ENCODE data around the gene SBNO2.

The SBNO2 gene

DNA sequence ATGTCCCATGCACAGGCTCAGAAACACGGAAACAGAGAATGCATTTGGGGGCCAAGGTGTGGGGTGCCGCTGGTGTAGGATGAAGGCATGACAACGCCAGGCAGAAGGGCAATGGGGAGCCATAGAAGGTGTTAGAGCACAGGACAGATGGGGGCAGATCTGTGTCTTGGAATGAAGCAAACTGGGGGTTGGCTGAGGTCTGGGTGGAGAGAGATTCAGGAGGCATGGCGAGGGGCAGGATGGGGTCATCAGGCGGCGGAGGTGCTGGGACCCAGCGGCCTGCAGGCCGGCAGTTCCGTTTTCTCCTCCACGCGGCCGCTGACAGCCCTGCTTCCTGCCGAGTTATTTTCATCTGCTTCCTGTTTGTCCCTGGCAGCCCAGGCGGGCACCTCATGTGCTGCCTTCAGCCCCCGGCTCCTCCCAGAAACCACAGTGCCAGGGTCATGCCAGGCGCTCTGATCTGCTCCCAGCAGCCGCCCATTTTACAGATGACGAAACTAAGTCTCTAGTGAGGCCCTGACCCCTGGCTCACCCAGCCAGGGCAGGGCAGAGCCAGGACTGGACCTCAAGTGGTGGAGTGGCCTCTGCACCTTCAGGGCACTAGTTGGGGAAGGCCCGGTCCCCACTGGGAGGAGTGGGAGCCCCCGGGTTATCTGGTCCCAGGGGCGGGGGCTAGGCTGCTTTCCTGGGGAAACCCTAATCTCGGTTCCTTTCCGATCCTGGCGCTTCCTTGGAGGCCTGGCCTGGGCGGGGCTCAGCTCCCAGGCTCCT, 104.9 kb downstream of the SBNO2 start:
- no peak for DNase-seq

DNA sequence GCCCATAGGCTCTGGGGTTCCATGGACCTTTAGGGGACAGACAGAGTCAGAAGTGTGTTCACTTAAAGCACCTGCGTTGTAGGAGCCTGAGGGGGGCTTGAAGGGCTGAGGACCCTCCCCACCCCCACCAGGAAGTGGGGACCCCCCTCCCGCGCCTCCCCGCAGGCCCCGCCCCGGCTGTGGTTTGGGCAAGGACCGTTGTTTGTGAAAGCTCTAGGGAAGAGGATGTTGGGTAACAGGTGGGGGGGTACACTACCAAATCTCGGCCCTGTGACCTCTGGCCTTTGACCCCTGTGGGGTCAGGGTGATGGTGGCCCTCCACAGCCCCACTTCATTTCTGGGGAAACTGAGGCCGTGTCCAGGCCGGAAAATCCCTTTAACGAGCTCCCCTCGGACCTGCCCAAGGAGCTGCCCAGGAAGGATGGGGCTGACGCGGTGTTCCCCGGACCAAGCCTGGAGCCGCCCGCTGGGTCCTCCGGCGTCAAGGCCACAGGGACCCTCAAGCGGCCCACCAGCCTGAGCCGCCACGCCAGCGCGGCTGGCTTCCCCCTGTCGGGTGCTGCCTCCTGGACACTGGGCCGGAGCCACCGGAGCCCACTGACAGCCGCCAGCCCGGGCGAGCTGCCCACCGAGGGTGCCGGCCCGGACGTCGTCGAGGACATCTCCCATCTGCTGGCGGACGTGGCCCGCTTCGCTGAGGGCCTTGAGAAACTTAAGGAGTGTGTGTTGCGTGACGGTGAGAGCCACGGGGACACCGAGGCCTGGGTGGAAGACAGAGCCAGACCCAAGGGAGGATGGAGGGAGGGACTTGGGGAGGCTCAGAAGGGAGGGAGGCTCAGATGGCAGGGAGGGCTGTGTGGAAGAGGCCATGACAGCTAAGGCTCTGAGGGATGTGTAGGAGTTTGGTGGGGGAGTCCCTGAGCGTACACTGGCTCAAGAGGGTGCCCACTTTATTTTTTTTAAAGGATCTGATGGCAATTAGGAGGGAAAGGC, 105.8 kb downstream of the SBNO2 start:
- no peak for DNase-seq

DNA sequence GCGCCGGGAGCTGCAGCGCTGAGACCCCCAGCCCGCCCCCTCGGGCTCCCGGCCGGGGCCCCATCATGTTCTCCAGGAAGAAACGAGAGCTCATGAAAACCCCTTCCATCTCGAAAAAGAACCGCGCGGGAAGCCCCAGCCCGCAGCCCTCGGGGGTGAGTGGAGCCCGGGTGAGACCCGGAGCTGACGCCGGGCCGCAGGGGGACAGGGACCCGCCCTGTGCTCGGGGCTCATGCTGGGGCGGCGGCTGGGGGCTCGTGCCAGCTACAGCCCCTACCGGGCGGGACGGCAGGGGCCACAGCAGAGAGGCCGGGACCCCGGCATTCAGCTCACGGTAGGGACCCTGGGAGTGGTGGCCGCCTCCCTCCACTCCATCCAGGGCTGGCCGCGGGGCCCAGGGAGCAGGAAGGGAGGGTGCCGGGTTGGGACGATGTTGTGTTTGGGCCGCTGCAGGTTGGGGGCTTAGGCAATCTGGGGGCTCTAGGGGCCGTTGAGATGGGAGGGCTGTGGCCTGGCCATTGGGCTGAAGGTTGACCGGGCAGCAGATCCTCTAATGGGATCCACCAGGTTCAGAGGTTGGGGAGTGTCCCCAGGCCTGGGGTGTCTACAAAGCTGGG, 106.6 kb downstream of the SBNO2 start:
- DNase-seq: no peak

DNA sequence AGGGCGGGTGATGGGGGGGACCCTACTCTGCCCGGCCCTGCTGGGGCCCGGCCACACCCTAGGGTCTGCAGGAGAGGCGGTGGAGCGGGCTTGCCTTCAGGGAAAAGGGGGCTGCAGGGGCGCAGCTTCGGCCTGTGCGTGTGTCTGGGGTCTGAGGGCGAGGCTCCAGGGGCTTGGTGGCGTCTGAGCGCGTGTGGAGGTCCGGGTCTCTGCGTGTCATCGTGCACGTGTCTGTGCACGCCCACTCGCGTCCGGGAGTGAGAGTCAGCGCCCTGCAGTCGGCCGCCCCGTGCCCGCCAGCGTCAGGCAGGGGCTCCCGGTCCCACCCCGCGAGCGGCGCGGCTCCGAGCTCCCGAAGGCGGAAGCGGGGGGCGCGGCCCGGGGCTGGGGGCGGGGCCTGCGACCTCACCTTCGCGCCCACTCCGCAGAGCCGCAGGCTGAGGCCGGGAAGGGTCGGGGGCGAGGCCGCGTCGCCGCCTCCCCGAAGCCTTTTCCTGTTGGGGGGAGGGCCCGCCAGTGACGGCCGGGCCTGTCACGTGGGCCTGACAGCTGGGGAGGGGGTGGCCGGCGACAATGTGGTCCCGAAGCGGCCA, 107.2 kb downstream of the SBNO2 start, which contains the start of gene ARHGAP45:
ARHGAP45 (plus strand) TSS at position 420 of the 593 bp plus-strand sequence. CDS start 239 bp downstream, outside the sequence.
- DNase-seq: no peak

DNA sequence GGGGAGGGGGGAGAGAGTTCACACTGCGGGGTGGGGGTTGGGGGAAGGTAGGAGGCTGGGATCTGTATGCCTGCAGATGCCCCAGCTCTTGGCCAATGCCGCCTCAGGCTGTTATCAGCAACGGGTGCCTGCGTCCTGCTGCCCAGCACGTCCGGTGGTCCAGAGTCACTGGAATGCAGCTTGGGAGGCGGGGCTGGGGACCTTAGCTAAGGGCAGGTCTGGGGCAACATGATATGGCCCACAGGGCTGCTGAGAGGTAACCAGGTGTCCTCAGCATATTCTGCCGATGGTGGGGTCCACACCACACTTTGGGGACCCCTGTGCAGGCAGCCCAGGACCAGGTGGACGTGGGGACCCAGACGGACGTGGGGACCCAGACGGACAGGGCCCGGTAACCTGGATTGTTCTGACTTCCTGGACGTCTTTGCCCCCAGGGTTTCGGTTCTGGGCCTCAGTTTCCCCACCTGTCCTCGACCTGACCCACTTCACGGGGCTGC, 107.8 kb downstream of the SBNO2 start:
- no peak for DNase-seq

DNA sequence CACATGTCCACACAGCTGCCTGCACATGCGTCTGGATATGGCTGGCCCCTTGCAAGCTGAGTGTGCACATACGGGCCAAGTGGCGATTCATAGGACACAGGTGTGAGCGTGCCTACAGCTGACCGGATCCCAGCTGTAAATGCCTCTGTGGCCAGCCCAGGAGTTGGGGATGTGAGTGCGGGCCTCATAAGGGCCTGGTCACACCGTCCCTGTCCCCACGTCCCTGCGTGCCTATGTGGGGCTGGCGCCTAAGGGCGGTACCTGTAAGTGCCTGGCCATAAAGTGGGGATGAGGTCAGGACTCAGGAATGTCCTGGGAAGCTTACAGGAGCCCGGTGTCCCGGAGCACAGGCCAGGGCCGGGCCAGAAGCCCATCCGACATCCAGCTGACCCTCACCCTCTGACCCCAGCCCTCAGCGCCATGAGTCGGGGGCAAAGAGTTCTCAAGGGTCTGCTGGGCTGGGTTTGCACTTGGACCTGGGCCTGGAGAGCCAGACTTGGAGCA, 108.4 kb downstream of the SBNO2 start:
- DNase-seq: no peak

DNA sequence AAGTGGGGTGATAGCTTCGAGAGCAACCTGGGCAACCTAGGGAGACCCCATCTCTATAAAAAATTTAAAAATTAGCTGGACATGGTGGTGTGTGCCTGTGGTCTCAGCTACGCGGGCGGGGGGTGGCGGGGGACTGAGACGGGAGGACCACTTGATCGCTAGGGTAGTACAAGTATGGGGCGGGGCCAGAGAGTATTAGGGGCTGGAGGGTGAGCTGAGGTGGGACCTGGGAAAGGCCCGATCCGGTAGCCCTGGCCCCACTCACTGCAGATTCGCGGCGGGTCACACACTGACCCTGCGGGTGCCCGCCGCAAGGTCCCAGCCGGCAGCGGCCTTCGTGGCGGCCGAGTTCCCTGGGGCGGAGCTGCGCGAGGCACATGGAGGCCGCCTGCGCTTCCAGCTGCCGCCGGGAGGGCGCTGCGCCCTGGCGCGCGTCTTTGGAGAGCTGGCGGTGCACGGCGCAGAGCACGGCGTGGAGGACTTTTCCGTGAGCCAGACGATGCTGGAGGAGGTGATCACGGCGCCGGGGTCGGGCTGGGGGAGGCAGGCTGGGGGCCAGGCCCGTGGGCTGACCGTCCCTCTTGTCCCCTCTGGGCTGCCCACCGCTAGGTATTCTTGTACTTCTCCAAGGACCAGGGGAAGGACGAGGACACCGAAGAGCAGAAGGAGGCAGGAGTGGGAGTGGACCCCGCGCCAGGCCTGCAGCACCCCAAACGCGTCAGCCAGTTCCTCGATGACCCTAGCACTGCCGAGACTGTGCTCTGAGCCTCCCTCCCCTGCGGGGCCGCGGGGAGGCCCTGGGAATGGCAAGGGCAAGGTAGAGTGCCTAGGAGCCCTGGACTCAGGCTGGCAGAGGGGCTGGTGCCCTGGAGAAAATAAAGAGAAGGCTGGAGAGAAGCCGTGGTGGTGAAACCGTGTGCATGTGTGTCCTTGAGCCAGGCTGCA, 109.1 kb downstream of the SBNO2 start:
- no peak for DNase-seq

DNA sequence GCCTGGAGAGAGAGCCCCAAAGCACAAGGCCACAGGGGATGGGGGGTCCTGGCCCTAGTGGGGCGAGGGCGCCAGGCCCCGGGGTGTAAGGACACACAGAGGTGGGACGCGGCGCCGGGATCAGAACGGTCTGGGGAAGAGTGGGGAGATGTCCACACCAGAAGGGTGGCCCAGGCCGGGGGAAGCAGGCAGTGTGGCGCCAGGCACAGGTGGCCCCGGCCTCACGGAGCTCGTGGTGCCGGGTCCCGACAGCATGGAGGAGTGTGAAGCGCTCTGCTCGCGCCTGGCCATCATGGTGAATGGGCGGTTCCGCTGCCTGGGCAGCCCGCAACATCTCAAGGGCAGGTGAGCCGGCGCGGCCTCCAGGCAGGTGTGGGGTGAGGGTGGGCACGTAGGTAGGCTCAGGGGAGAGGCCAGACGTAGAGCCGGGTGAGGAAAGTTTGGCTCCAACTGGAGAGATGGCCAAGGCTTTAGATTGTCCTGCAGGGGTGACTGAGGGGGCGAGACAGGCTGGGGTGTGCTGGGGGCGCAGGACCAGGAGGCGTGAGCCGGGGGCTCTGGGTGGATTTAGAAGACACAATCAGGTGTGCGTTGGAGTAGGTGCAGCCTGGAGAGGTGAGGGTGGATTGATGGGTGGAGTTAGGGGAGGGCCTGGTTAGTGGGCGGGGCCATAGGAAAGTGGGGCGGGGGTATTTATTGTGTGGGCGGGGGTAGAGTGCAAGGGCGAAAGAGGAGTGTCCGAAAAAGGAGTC, 110.0 kb downstream of the SBNO2 start:
- no peak for DNase-seq

DNA sequence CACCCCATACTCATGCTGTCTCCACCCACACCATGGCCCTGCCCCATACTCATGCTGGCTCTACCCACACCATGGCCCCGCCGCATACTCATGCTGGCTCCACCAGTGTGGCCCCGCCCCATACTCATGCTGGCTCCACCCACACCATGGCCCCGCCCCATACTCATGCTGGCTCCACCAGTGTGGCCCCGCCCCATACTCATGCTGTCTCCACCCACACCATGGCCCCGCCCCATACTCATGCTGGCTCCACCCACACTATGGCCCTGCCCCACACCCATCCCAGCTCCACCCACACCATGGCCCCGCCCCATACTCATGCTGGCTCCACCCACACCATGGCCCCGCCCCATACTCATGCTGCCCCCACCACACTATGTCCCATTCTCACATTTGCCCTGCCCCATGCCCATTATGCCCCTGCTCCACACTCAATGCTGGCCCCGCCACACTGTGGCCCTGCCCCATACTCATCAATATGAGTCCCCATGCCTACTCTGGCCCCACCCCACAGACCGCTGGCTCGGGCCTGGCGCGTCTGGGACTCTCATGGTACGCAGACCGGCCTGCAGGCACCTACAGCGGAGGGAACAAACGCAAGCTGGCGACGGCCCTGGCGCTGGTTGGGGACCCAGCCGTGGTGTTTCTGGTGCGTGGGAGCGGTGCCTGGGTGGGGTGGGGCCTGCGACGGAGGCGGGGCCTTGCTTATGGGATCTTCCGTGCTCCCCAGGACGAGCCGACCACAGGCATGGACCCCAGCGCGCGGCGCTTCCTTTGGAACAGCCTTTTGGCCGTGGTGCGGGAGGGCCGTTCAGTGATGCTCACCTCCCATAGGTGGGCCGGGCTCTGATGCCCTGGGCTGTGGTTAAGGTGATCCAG, 110.8 kb downstream of the SBNO2 start:
- DNase-seq: no peak

DNA sequence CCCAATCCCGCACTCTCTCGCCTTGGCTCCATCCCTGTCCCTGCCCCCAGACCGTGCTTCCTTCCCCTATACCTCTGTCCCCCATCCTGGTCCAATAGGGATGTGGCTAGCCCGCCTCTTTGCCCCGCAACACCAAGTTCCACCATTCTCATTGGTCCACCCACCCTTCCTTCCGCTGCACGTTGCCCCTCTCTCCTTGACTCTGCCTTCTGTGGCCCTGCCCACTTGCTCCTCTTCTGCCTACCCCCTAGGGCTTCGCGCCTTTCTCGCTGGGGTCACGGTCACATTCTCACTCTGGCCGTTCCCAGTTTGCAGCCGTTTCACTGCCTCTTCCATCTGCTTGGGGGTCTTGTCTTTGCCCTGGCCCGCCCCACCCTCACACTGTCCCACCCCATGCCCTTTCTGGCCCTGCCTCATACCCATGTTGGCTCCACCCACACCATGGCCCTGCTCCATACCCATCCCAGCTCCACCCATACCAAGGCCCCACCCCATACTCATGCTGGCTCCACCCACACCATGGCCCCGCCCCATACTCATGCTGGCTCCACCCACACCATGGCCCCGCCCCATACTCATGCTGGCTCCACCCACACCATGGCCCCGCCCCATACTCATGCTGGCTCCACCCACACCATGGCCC, 111.6 kb downstream of the SBNO2 start:
- DNase-seq: no peak

DNA sequence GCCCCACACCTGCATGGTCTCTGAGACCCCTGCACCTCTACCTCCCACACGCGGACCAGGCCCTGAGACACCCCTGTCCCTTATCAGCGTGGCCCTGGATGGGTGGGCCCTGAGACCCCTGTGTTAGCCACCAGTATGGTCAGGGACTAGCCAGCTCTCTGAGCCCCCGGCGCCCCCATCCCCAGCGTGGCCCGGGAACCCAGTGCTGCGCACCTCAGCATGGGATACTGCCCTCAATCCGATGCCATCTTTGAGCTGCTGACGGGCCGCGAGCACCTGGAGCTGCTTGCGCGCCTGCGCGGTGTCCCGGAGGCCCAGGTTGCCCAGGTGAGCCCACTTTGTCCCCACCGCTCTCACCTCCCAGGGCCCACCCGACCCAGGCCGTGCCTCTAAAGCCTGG, 112.1 kb downstream of the SBNO2 start:
- DNase-seq: no peak

DNA sequence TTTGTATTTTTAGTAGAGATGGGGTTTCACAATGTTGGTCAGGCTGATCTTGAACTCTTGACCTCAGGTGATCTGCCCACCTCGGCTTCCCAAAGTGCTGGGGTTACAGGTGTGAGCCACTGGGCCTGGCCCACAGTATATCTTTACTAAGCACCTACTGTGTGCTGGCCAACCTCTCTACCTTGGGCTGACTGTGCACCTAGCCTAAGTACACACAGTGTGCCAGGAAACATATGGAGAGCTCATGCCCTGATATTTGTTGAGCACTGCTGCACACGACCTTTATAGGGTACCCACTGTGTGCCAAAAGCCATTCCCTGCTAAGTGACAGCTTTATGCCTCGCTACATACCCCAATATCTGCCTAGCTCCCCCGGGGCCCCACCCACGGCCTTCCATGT, 113.4 kb downstream of the SBNO2 start:
- DNase-seq: no peak

DNA sequence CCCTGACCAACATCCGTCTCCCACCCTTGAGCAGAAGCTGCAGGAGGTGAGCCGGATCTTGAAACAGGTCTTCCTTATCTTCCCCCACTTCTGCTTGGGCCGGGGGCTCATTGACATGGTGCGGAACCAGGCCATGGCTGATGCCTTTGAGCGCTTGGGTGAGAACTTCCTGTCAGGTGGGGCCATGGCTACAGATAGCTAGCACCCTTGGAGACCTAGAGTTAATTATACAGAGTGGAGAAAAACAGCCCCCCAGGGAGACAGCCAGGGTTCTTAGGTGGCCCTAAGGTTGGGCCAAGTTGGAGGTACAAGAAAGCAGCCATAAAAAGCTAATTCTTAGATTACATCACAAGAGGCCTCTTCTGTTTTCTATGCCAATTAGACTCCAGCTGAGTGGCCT, 116.0 kb downstream of the SBNO2 start:
- no peak for DNase-seq

Data from DMS79 (cell line).